ENCODE measurements around the gene NUDC. TPM values are rescaled to one million over a fixed set of nuclear protein-coding genes. Genes with fewer than 3 reads are reported as not detected.

NUDC gene
- polyA plus RNA-seq, 1 of the 3 experiments (the other 2 are of a cell fraction): 153 TPM

DNA sequence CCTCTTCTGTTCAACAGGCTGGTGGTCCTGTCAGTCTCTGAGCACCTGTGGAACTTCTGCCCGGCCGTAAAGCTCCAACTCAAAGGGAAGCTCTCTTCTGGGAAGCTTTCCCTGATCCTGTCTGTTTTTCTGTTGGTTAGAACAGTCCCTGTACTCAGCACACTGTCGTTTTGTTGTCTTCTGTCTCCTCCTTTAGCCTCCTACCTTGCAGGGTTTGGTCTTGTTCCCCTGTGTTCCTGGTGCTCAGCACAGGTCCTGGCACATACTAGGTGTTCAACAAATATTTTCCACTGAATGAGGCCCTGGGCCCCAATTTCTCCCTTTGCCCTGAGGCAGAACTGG, 39.1 kb downstream of the NUDC start:
- no peak overlapping the region for H3K4me3 ChIP-seq (ENCODE audit: low read depth in 2 of 2, low read length in 1 of 2)

More for the DNA sequence above, 39.1 kb downstream of the NUDC start:
- Histone ChIP-seq H3F3A (replicated peaks; ENCODE audit: insufficient read depth) (peaks cover 13% of the 10 kb centered on the region), H3K9ac (no peak overlapping the region), H3K27ac (ENCODE audit: low read depth in 2 of 2, low read length in 1 of 2) (no peak overlapping the region), H4K20me1 (ENCODE audit: insufficient read depth) (no peaks in the 10 kb centered on the region), H3K4me2 (no peak overlapping the region), H3K27me3 (ENCODE audit: insufficient read depth) (peaks cover 34% of the 10 kb centered on the region), H3K79me2 (ENCODE audit: insufficient read depth) (no peaks in the 10 kb centered on the region), H3K4me1 (ENCODE audit: control insufficient read depth in 1 of 2, insufficient read depth in 2 of 2, low read depth in 1 of 2, low read length in 1 of 2) (peaks cover 3 to 7% of the 10 kb centered on the region in 2 experiments; a peak in 1 of 4 replicates), H2AFZ (ENCODE audit: low read depth) (no peak overlapping the region), H3K9me2 (no peaks in the 10 kb centered on the region), H3K36me3 (replicated peaks in 1 of 2; ENCODE audit: control insufficient read depth in 1 of 2, insufficient read depth in 2 of 2, low read length in 1 of 2) (no peaks in the 10 kb centered on the region), H3K9me3 (no peaks in the 10 kb centered on the region)
- WGBS (ENCODE audit: low lambda C conversion rate): 39% methylated on average over 3 of the region's 3 CpGs
- TF ChIP-seq YY1 (IDR thresholded peaks at IDR 0.05; ENCODE audit: low read depth) (no peak), JUND (IDR thresholded peaks at IDR 0.05) (no peak), EP300 (IDR thresholded peaks at IDR 0.05; ENCODE audit: borderline replicate concordance in 1 of 2, low read depth in 1 of 2, low read length in 1 of 2) (no peak), RCOR1 (IDR thresholded peaks at IDR 0.05; ENCODE audit: low read length) (no peak), FOSL2 (IDR thresholded peaks at IDR 0.05; ENCODE audit: borderline replicate concordance, low read depth) (no peak), TEAD4 (IDR thresholded peaks at IDR 0.05; ENCODE audit: borderline replicate concordance, insufficient read depth) (no peak), TCF12 (IDR thresholded peaks at IDR 0.05) (no peak), SIN3A (IDR thresholded peaks at IDR 0.05; ENCODE audit: borderline replicate concordance, low read depth, low read length) (no peak), TAF1 (IDR thresholded peaks at IDR 0.05; ENCODE audit: borderline replicate concordance, low read depth, low read length) (no peak), SMC3 (IDR thresholded peaks at IDR 0.05; ENCODE audit: low read depth, low read length) (no peak), RAD21 (IDR thresholded peaks at IDR 0.05; ENCODE audit: low read length) (no peak), RXRA (IDR thresholded peaks at IDR 0.05; ENCODE audit: borderline replicate concordance, low read depth) (no peak), ELF1 (IDR thresholded peaks at IDR 0.05) (no peak), FOXJ3 (CRISPR knock-in tag; IDR thresholded peaks at IDR 0.05) (no peak), RFX5 (IDR thresholded peaks at IDR 0.05; ENCODE audit: low read length) (no peak)
- TF ChIP-seq, protein P1, sequence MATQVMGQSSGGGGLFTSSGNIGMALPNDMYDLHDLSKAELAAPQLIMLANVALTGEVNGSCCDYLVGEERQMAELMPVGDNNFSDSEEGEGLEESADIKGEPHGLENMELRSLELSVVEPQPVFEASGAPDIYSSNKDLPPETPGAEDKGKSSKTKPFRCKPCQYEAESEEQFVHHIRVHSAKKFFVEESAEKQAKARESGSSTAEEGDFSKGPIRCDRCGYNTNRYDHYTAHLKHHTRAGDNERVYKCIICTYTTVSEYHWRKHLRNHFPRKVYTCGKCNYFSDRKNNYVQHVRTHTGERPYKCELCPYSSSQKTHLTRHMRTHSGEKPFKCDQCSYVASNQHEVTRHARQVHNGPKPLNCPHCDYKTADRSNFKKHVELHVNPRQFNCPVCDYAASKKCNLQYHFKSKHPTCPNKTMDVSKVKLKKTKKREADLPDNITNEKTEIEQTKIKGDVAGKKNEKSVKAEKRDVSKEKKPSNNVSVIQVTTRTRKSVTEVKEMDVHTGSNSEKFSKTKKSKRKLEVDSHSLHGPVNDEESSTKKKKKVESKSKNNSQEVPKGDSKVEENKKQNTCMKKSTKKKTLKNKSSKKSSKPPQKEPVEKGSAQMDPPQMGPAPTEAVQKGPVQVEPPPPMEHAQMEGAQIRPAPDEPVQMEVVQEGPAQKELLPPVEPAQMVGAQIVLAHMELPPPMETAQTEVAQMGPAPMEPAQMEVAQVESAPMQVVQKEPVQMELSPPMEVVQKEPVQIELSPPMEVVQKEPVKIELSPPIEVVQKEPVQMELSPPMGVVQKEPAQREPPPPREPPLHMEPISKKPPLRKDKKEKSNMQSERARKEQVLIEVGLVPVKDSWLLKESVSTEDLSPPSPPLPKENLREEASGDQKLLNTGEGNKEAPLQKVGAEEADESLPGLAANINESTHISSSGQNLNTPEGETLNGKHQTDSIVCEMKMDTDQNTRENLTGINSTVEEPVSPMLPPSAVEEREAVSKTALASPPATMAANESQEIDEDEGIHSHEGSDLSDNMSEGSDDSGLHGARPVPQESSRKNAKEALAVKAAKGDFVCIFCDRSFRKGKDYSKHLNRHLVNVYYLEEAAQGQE (IDR thresholded peaks at IDR 0.05; ENCODE audit: low read depth, low read length): no peak
- TF ChIP-seq, protein P2, sequence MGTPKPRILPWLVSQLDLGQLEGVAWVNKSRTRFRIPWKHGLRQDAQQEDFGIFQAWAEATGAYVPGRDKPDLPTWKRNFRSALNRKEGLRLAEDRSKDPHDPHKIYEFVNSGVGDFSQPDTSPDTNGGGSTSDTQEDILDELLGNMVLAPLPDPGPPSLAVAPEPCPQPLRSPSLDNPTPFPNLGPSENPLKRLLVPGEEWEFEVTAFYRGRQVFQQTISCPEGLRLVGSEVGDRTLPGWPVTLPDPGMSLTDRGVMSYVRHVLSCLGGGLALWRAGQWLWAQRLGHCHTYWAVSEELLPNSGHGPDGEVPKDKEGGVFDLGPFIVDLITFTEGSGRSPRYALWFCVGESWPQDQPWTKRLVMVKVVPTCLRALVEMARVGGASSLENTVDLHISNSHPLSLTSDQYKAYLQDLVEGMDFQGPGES (IDR thresholded peaks at IDR 0.05; ENCODE audit: low read depth, low read length): no peak
- TF ChIP-seq, protein P3, sequence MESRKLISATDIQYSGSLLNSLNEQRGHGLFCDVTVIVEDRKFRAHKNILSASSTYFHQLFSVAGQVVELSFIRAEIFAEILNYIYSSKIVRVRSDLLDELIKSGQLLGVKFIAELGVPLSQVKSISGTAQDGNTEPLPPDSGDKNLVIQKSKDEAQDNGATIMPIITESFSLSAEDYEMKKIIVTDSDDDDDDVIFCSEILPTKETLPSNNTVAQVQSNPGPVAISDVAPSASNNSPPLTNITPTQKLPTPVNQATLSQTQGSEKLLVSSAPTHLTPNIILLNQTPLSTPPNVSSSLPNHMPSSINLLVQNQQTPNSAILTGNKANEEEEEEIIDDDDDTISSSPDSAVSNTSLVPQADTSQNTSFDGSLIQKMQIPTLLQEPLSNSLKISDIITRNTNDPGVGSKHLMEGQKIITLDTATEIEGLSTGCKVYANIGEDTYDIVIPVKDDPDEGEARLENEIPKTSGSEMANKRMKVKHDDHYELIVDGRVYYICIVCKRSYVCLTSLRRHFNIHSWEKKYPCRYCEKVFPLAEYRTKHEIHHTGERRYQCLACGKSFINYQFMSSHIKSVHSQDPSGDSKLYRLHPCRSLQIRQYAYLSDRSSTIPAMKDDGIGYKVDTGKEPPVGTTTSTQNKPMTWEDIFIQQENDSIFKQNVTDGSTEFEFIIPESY (IDR thresholded peaks at IDR 0.05; ENCODE audit: borderline replicate concordance, low read depth): no peak
- TF ChIP-seq, protein P4, sequence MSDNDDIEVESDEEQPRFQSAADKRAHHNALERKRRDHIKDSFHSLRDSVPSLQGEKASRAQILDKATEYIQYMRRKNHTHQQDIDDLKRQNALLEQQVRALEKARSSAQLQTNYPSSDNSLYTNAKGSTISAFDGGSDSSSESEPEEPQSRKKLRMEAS (IDR thresholded peaks at IDR 0.05; ENCODE audit: low read depth): no peak
- TF ChIP-seq, protein P5, sequence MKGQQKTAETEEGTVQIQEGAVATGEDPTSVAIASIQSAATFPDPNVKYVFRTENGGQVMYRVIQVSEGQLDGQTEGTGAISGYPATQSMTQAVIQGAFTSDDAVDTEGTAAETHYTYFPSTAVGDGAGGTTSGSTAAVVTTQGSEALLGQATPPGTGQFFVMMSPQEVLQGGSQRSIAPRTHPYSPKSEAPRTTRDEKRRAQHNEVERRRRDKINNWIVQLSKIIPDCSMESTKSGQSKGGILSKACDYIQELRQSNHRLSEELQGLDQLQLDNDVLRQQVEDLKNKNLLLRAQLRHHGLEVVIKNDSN (IDR thresholded peaks at IDR 0.05; ENCODE audit: borderline replicate concordance, low read depth): no peak
- POLR2A ChIA-PET: no interaction called here
- CTCF ChIA-PET: interaction anchor here (0.9 to 1.2 kb wide), 2 partner anchors 13 to 25 kb away, joined by 3 read pairs; no protein-coding TSS in a partner anchor
- DNase-seq: no peak

Data from SK-N-SH (cell line).